Smooth muscle cell of the brain vasculature (primary cell): ENCODE data around the gene DICER1.
"Not testable (repeated sequence)": the region's sequence is repeated elsewhere in the genome, so short reads cannot be mapped to it uniquely, and the experiment has no call there.

Experiments
- DNase-seq: peaks from one replicate; pipeline ENCODE4 v3.0.0-alpha.2; 2012; ENCODE audit warnings: low read depth, low spot score

The DICER1 gene

GRCh38 chr14:95185767-95186392 lies 28.6 kb upstream of the DICER1 start:
- no peak for DNase-seq

DNA sequence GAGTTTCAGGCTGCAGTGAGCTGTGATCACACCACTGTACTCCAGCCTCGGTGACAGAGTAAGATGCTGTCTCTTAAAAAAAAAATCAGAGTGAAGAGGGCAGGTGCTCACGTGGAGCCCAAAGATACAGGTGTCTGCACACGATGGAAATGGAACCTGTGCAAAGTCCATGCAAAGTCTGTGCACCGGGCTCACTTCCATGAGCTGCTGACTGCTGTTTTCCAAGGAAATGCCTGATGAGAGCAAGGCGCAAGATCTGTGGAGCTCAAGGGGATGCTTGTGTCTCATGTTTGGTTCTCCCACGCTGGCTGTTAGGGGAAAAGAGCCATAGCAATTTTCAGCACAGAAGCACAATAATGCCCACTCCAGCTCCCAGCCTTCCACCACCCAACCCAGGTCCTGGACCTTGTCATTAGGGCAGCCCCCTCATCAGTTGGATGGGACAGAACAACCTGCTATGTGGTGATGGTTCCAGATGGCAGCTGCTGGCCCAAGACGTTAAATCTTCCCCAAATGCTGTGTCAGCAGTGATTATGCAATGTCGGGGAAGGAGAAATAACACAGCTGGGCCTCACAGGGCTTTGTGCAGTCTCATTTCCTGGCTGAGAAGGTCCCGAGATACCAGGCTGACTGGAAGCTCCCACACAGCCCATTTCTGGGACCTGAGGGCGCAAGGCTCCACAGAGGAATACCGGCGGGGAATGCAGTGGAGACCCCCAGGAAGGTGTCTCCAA lies 27.9 kb upstream of the DICER1 start:
- DNase-seq = no peak

- no peak for DNase-seq
Measured at GRCh38 chr14:95184413-95184790, 27.1 kb upstream of the DICER1 start.

DNA sequence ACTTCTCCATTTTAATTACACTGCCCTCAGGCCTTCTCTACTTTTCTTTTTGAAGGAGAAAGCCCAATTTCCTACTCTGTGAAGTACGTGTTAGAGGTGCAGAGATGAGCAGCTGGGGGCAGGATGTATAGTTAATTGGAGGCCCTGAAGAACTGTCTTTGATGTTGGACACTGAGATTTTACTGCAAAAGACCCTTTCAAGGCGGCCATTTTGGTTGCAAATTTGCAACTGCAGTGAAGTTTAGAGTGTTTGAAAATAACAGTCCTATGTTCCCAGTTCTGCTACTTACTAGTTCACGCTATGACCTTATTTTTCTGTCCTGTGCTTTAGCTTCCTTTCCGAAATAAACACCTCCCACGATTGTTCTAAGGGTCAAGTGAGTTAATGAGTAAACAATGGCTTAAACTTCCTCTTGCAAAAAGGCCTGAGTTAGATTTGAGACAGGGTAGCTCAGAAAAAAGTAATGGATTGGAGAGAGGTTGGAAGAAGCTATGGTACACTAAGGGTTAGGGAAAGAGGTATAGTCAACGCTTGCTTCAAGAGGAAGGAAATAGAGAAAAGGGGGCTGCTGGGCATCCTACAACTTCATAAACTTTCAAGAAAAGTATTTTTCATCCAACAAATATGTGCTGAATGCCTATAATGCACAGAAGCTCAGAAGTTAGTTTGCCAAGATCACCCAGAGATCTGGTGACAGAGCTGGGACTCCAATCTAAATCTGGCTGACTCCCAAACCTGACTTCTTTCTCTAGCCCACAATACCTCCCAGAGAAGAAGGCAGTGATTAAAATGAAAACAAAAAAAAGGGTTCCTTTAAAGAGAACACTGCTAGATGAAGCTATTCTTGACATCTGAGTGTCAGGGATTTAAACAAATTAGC lies 26.4 kb upstream of the DICER1 start:
- DNase-seq = no peak

DNA sequence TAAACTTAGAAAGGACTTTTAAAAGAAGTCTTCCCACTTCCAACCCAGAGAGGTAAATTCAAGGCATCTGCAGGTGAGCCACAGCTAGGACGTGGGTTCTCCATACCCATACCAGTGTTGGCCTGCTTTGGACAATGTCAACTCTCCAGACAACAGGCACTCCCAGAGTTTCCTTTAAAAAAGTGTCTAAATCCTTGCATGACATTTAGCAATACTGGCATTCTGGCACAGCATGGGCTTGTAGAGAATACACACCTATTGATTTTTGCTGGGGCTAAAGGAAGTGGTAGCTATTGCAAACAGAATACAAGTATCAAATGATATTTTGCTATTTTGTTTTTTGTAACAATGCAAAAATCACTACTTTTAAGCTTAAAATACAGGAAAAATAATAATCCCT lies 25.8 kb upstream of the DICER1 start:
- DNase-seq = no peak

DNA sequence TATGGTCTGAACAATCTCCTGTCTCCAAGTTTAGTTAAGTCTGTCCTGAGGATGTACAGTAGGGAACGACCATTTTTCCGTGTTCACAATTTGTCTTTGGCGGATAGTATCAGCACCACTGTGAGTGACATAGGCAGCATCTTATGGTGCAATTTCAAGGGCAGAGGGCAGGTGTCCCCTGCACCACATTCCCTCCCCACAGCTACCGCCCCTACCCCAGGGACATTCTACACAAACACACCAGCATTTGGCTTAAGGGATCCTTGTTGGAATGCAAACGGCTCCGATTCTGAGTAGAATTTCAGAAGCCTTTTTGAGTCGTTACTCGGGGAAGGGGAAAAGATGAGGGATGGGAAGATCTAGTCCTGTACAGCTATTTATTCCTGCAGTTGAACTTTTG lies 25.1 kb upstream of the DICER1 start:
- no peak for DNase-seq

- DNase-seq = no peak
Measured at GRCh38 chr14:95180966-95181741, 23.8 kb upstream of the DICER1 start.

DNA sequence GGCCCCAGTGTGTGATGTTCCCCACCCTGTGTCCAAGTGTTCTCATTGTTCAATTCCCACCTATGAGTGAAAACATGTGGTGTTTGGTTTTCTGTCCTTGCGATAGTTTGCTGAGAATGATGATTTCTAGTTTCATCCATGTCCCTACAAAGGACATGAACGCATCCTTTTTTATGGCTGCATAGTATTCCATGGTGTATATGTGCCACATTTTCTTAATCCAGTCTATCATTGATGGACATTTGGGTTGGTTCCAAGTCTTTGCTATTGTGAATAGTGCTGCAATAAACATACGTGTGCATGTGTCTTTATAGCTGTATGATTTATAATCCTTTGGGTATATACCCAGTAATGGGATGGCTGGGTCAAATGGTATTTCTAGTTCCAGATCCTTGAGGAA lies 18.3 kb upstream of the DICER1 start:
- DNase-seq = not testable (repeated sequence)

- no peak for DNase-seq
Measured at GRCh38 chr14:95174184-95174792, 17.0 kb upstream of the DICER1 start.

- DNase-seq = no peak
Measured at GRCh38 chr14:95173518-95173917, 16.2 kb upstream of the DICER1 start.

DNA sequence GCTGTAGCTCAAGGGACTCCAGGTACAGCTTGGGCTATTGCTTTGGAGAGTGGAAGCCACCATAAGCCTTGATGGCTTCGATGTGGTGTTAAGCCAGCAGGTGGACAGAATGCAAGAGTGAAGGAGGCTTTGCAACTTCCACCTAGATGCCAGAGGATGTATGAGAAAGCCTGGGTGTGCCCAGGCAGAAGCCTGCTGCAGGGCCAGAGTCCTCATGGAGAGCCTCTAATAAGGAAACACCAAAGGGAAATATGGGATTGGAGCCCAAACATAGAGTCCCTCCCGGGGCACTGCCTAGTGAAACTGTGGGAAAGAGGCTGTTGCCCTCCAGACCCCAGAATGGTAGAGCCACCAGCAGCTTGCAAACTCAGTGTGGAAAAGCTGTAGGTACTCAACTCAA lies 9.8 kb upstream of the DICER1 start:
- no peak for DNase-seq

- no peak for DNase-seq
Measured at GRCh38 chr14:95165517-95165916, 8.2 kb upstream of the DICER1 start.

- no peak for DNase-seq
Measured at GRCh38 chr14:95164506-95164905, 7.2 kb upstream of the DICER1 start.

- no peak for DNase-seq
Measured at GRCh38 chr14:95163666-95164065, 6.3 kb upstream of the DICER1 start.

- no peak for DNase-seq
Measured at GRCh38 chr14:95163132-95163531, 5.8 kb upstream of the DICER1 start.

- DNase-seq = no peak
Measured at GRCh38 chr14:95162641-95163040, 5.3 kb upstream of the DICER1 start.

- DNase-seq = no peak
Measured at GRCh38 chr14:95157048-95157326, 342 bp downstream of the DICER1 start.

DNA sequence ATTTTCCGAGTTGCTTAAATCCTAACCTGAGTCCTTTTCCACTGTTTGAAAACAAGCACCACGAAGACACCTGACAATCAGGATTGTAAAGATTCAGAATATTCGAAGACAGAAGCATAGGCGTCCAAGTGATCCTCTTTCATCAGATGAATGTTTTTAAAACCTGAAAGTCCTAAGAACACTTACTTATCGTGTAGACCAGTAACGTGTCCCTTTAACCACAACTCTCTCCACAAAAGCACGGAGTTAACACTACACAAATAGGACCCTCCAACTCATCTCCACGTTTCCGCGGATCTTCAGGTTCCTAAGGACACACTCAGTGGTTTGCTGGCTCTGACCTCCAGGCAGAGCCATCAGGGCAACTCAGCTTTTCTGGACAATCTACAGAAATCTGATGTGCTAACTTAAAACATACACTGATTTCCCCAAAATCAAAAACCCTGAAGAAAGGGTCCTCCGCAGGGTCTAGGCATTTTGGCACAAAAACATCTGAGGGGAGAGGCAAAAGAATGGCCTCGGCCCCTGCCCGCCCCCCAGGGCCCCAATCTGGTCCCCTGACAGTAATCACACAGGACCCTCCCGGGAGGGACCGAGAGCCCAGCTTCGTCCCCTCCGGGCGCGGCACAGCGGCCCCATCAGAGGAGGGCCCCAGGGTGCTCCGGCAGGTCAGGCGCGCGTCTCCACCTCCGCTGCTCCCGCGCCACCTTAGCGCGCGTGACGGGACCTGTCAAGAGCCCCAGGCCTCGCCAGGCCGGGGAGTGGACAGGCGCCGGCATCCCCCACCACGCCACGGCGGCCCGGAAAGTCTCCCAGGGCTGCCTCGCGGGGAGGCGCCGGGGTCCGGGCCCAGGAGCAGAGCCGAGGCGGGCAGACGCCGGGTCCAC lies 925 bp downstream of the DICER1 start:
- DNase-seq = no peak

- DNase-seq = no peak
Measured at GRCh38 chr14:95155045-95155444, 2.3 kb downstream of the DICER1 start.

DNA sequence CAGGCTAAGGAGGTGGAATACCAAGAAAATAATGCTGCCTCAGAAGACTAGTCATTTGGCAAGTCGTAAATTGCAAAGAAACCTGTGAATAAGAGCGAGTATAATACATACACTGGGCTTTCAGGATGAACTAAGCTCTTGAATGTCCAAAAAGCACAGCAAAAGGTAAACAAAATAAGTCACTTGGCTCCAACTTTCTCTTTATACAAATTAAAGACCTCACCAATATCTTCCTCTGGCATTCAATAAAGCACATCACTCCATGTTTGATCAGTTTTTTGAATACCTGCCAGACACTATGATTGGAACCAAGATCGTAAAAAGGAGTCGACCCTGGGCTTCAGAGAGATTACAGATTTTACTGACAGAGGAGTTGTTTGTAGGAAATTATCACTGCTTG lies 3.5 kb downstream of the DICER1 start:
- DNase-seq = no peak

GRCh38 chr14:95151561-95151960 lies 5.8 kb downstream of the DICER1 start:
- DNase-seq = no peak
